CD14-positive monocyte (primary cell): ENCODE data around the gene GAS2L2. TPM values are rescaled to one million over a fixed set of nuclear protein-coding genes. Genes with fewer than 3 reads are reported as not detected.
"Not testable (repeated sequence)": the region's sequence is repeated elsewhere in the genome, so short reads cannot be mapped to it uniquely, and the experiment has no call there.

Source experiments
- DNase-seq, 3 donors: peaks; one replicate each; pipeline ENCODE4 v3.0.0-alpha.2; 2011 to 2022
- H2AFZ ChIP-seq: 2 replicates; pipeline ENCODE4 v1.6.0; 2012; ENCODE audit warnings: mild to moderate bottlenecking, low read depth, low read length, inconsistent platforms; ENCODE audit not compliant: insufficient read depth, poor library complexity, severe bottlenecking
- H3K27ac ChIP-seq, 2 donors: 1 replicate in 1 of 2; 2 replicates in 1 of 2; pipeline ENCODE4 v1.5.1; 2012 to 2013; ENCODE audit warnings: low read length in 2 of 2, control low read depth in 1 of 2, inconsistent platforms in 1 of 2, low read depth in 1 of 2, mild to moderate bottlenecking in 1 of 2
- H3K27me3 ChIP-seq, 2 donors: one replicate each; pipeline versions ENCODE4 v1.6.0 to v1.6.1; 2011 to 2013; ENCODE audit warnings: low read length in 2 of 2; ENCODE audit not compliant: control insufficient read depth in 2 of 2, insufficient read depth in 2 of 2
- H3K36me3 ChIP-seq, 2 donors: replicated peaks in 1 of 2; 1 replicate in 1 of 2; 2 replicates in 1 of 2; pipeline versions ENCODE4 v1.5.1 to v1.6.1; 2012 to 2013; ENCODE audit warnings: low read length in 2 of 2, control low read depth in 1 of 2, inconsistent platforms in 1 of 2, mild to moderate bottlenecking in 1 of 2; ENCODE audit not compliant: insufficient read depth in 2 of 2, control insufficient read depth in 1 of 2
- H3K4me1 ChIP-seq, 2 donors: 1 replicate in 1 of 2; 2 replicates in 1 of 2; pipeline versions ENCODE4 v1.5.1 to v1.6.1; 2012 to 2013; ENCODE audit warnings: low read length in 2 of 2, control low read depth in 1 of 2, inconsistent platforms in 1 of 2, mild to moderate bottlenecking in 1 of 2, moderate library complexity in 1 of 2; ENCODE audit not compliant: insufficient read depth in 2 of 2, control insufficient read depth in 1 of 2
- H3K4me2 ChIP-seq: replicated peaks from 2 replicates; pipeline ENCODE3; 2012; ENCODE audit warnings: low read length, moderate library complexity, mild to moderate bottlenecking; ENCODE audit not compliant: poor library complexity, severe bottlenecking; ENCODE audit errors: extremely low read depth
- H3K4me3 ChIP-seq, 3 experiments: fragments of 200-600 bp in 1 of 3; sonication (generic) in 1 of 3; replicated peaks in 1 of 3; 1 replicate in 2 of 3; 2 replicates in 1 of 3; pipeline ENCODE4 v1.5.1; 2011 to 2013; ENCODE audit warnings: low read length in 3 of 3, mild to moderate bottlenecking in 3 of 3, control low read depth in 2 of 3, low read depth in 2 of 3, inconsistent platforms in 1 of 3, moderate library complexity in 1 of 3
- H3K79me2 ChIP-seq: 2 replicates; pipeline ENCODE4 v1.6.0; 2012; ENCODE audit warnings: mild to moderate bottlenecking, control low read depth, inconsistent platforms, low read length, moderate library complexity; ENCODE audit not compliant: insufficient read depth
- H3K9ac ChIP-seq: 2 replicates; pipeline ENCODE4 v1.6.0; 2017; ENCODE audit warnings: low read length, mild to moderate bottlenecking; ENCODE audit not compliant: insufficient read depth, poor library complexity, severe bottlenecking
- H3K9me3 ChIP-seq, 2 donors: replicated peaks in 1 of 2; 1 replicate in 1 of 2; 2 replicates in 1 of 2; pipeline versions ENCODE4 v1.5.1 to v1.6.1; 2012 to 2013; ENCODE audit warnings: low read length in 2 of 2, control low read depth in 1 of 2; ENCODE audit not compliant: control insufficient read depth in 1 of 2, insufficient read depth in 1 of 2
- H4K20me1 ChIP-seq: 2 replicates; pipeline ENCODE4 v1.6.0; 2012; ENCODE audit warnings: mild to moderate bottlenecking, low read length, control low read depth, moderate library complexity; ENCODE audit not compliant: insufficient read depth
- H3K27ac Mint-ChIP-seq, 7 donors: one replicate each; pipeline ENCODE4 v1.8.0; 2020; ENCODE audit warnings: mild to moderate bottlenecking in 7 of 7, mixed read lengths in 7 of 7, moderate library complexity in 6 of 7, inconsistent platforms in 2 of 7
- H3K27me3 Mint-ChIP-seq, 3 donors: one replicate each; pipeline ENCODE4 v1.8.0; 2021 to 2022; ENCODE audit warnings: low read depth in 3 of 3, mild to moderate bottlenecking in 3 of 3, mixed read lengths in 3 of 3, moderate library complexity in 3 of 3, inconsistent platforms in 1 of 3
- H3K36me3 Mint-ChIP-seq, 2 donors: one replicate each; pipeline ENCODE4 v1.8.0; 2020; ENCODE audit warnings: mixed read lengths in 2 of 2, inconsistent platforms in 1 of 2, mild to moderate bottlenecking in 1 of 2
- H3K4me1 Mint-ChIP-seq: one replicate; pipeline ENCODE4 v1.8.0; 2020; ENCODE audit warnings: mild to moderate bottlenecking, mixed read lengths
- H3K4me3 Mint-ChIP-seq, 2 donors: one replicate each; pipeline ENCODE4 v1.8.0; 2020; ENCODE audit warnings: mild to moderate bottlenecking in 2 of 2, mixed read lengths in 2 of 2, moderate library complexity in 1 of 2
- H3K9me3 Mint-ChIP-seq, 7 donors: one replicate each; pipeline ENCODE4 v1.8.0; 2020 to 2022; ENCODE audit warnings: mixed read lengths in 7 of 7, mild to moderate bottlenecking in 6 of 7, moderate library complexity in 6 of 7, inconsistent platforms in 2 of 7
- WGBS: methylation state at CpG from one replicate; pipeline ENCODE4 v1.1.5; 2013; ENCODE audit warnings: missing lambda C conversion rate; ENCODE audit not compliant: insufficient coverage; 5-methylcytosine and 5-hydroxymethylcytosine counted together
- intact Hi-C, 2 donors: fragments of 100-400 bp; cut with micrococcal nuclease; formaldehyde crosslinking; loops; one replicate each; pipeline versions ENCODE4 v1.15.0 to v1.15.1; 2023
- polyA plus RNA-seq, 3 donors: library from polyadenylated mRNA; depleted of rRNA in 1 of 3; unstranded in 2 of 3; stranded (reverse) in 1 of 3; fragments of 300-500 nt in 2 of 3; fragments of >200 nt in 1 of 3; fragmentation: Illumina TruSeq in 2 of 3; gene quantifications; 1 replicate in 2 of 3; 2 replicates in 1 of 3; pipeline ENCODE4 v1.2.3, GENCODE V29; 2012 to 2021
- TF ChIP-seq, protein P1 (sequence below): fragments of 200-600 bp; IDR thresholded peaks from one replicate; pipeline ENCODE4 v1.8.0; 2022; ENCODE audit warnings: antibody characterized with exemption, mild to moderate bottlenecking

GAS2L2 gene
- polyA plus RNA-seq, 3 donors, result not detected

DNA sequence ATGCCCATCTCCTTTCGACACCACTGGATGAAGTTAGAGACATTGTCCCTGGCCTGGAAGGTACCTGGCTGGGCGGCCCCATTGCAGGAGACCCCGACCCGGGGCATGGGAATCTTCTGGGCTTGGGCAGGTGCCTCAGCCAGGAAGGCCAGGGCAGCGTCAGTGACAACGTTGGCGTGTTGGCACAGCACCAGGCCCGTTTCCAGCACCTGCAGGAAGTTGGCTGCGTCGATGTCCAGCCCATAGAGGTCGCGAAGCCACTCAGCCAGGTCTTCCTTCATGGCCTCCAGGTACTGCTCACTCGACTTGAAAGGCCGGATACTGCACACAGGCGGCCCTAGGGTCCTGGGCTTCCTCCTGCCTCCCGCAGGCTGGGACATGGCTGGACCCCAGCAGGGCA lies 568 bp downstream of the GAS2L2 start:
- no peaks in the 10 kb centered on the region for H3K4me1 ChIP-seq
- no peaks in the 10 kb centered on the region for H4K20me1 ChIP-seq
- no peaks in the 10 kb centered on the region for H3K79me2 ChIP-seq
- intact Hi-C loops, result no loop called here
- peaks cover 7 to 40% of the 10 kb centered on the region in 2 donors for H3K27me3 ChIP-seq
- peaks cover 0 to 9% (median 2%) of the 10 kb centered on the region in 7 donors for H3K9me3 Mint-ChIP-seq
- H2AFZ ChIP-seq, result no peak overlapping the region
- H3K9ac ChIP-seq, result no peak overlapping the region
- TF ChIP-seq, protein P1, sequence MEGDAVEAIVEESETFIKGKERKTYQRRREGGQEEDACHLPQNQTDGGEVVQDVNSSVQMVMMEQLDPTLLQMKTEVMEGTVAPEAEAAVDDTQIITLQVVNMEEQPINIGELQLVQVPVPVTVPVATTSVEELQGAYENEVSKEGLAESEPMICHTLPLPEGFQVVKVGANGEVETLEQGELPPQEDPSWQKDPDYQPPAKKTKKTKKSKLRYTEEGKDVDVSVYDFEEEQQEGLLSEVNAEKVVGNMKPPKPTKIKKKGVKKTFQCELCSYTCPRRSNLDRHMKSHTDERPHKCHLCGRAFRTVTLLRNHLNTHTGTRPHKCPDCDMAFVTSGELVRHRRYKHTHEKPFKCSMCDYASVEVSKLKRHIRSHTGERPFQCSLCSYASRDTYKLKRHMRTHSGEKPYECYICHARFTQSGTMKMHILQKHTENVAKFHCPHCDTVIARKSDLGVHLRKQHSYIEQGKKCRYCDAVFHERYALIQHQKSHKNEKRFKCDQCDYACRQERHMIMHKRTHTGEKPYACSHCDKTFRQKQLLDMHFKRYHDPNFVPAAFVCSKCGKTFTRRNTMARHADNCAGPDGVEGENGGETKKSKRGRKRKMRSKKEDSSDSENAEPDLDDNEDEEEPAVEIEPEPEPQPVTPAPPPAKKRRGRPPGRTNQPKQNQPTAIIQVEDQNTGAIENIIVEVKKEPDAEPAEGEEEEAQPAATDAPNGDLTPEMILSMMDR, result no peak
- H3K27ac Mint-ChIP-seq, result no peak overlapping the region
- peaks cover 0 to 2% of the 10 kb centered on the region in 2 donors for H3K36me3 Mint-ChIP-seq
- H3K9me3 ChIP-seq, result peaks cover 0 to 9% of the 10 kb centered on the region in 2 donors
- no peak overlapping the region for H3K4me2 ChIP-seq
- no peaks in the 10 kb centered on the region for H3K36me3 ChIP-seq
- WGBS, result 39% methylated on average over 16 of the region's 16 CpGs
- peak overlapping the region in 1 of 2 donors; percentile 53 for H3K4me3 Mint-ChIP-seq
- H3K4me1 Mint-ChIP-seq, result peaks cover 15% of the 10 kb centered on the region
- H3K27me3 Mint-ChIP-seq, result peaks cover 40 to 62% (median 46%) of the 10 kb centered on the region in 3 donors
- DNase-seq, result no peak
- H3K27ac ChIP-seq, result no peak overlapping the region
- no peak overlapping the region for H3K4me3 ChIP-seq

DNA sequence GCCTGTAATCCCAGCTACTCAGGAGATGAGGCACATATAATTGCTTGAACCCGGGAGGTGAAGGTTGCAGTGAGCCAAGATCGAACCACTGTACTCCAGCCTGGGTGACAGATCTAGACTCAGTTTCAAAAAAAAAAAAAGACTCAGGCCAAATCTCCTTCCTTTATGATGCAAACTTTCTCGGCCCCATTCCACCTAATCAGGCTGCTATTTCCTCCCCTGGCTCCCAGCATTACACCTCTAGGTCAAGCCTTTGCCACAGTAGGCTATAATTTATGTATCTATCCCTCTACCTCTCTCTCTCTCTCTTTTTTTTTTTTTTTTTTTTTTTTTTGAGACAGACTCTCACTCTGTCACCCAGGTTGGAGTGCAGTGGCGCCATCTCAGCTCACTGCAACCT lies 1.5 kb downstream of the GAS2L2 start:
- H3K4me2 ChIP-seq, H4K20me1 ChIP-seq, H3K36me3 Mint-ChIP-seq, intact Hi-C loops, H3K4me3 Mint-ChIP-seq, H3K9me3 Mint-ChIP-seq, H2AFZ ChIP-seq, H3K4me1 ChIP-seq, DNase-seq, H3K9me3 ChIP-seq, H3K36me3 ChIP-seq, H3K4me3 ChIP-seq, H3K27ac Mint-ChIP-seq, H3K27ac ChIP-seq, H3K9ac ChIP-seq, H3K79me2 ChIP-seq: not testable (repeated sequence)
- H3K27me3 Mint-ChIP-seq, result peaks cover 40 to 62% (median 46%) of the 10 kb centered on the region in 3 donors
- H3K27me3 ChIP-seq, result peaks cover 7 to 40% of the 10 kb centered on the region in 2 donors
- peaks cover 15% of the 10 kb centered on the region for H3K4me1 Mint-ChIP-seq
- WGBS, result 85% methylated on average over 3 of the region's 4 CpGs
